ENCODE measurements around the gene RBBP4. TPM values are rescaled to one million over a fixed set of nuclear protein-coding genes. Genes with fewer than 3 reads are reported as not detected.

The RBBP4 gene
- total and polyA plus RNA-seq, 2 of the 13 experiments (the other 11 are each of a cell fraction or from before 2014, with no cell fraction given): 64.4 to 166 TPM

DNA sequence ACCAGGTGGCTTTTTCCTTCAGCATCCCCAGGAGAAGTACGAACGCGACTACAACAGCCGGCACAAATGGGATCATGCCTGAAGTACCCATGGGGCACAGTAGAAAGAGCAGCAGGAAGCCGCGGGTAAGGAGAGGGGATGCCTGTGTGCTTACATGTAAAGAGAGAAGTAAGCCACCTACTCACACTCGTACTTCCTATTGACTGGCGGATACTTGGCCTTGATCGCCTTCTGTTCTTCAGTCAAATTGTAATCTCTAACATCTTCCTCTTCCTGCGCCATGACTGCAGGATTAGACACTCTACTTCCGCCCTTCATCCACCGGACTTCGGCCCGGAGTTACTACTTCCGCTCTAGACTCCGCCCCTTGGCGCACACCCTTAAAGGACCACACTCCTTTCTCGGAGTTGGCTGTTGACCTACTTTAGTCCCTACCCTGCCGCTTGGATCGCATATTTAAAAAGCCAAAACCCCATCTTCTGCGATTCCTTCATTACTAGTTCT, 708 bp upstream of the RBBP4 start, which contains the start of gene ZBTB8OS (continued):
- TF ChIP-seq ZNF121 (CRISPR knock-in tag; IDR thresholded peaks at IDR 0.05) (no peak), SP4 (CRISPR knock-in tag; IDR thresholded peaks at IDR 0.05) (peak; percentile 68; the same call in 1 of the 2 replicates), ELF4 (CRISPR knock-in tag; IDR thresholded peaks at IDR 0.05; ENCODE audit: borderline replicate concordance) (peak; percentile 91), NFYC (CRISPR knock-in tag; IDR thresholded peaks at IDR 0.05) (no peak), ZNF382 (CRISPR knock-in tag; IDR thresholded peaks at IDR 0.05; ENCODE audit: borderline replicate concordance) (no peak), AGO2 (optimal IDR thresholded peaks at IDR 0.05; ENCODE audit: low read depth, low read length) (no peak), RNF2 (conservative IDR thresholded peaks at IDR 0.05; ENCODE audit: low read depth) (no peak), POLR2A (IDR thresholded peaks at IDR 0.05; ENCODE audit: insufficient read depth in 1 of 2, low read depth in 2 of 2, low read length in 2 of 2) (peak; percentile 79 to 91), RFX3 (CRISPR knock-in tag; IDR thresholded peaks at IDR 0.05) (no peak), ZBTB1 (CRISPR knock-in tag; IDR thresholded peaks at IDR 0.05; ENCODE audit: borderline replicate concordance) (no peak), NR1H2 (CRISPR knock-in tag; IDR thresholded peaks at IDR 0.05; ENCODE audit: borderline replicate concordance, low read depth) (peak; percentile 48; the same call in 1 of the 2 replicates), ZNF607 (CRISPR knock-in tag; IDR thresholded peaks at IDR 0.05; ENCODE audit: borderline replicate concordance) (no peak), REL (CRISPR knock-in tag; conservative IDR thresholded peaks at IDR 0.05) (no peak), ZNF75D (CRISPR knock-in tag; IDR thresholded peaks at IDR 0.05; ENCODE audit: borderline replicate concordance) (no peak), ZNF432 (CRISPR knock-in tag; IDR thresholded peaks at IDR 0.05; ENCODE audit: borderline replicate concordance) (no peak), ZC3H4 (CRISPR knock-in tag; IDR thresholded peaks at IDR 0.05; ENCODE audit: borderline replicate concordance) (peak; percentile 45; the same call in 1 of the 2 replicates), CC2D1A (CRISPR knock-in tag; IDR thresholded peaks at IDR 0.05) (no peak), FOXK1 (CRISPR knock-in tag; IDR thresholded peaks at IDR 0.05; ENCODE audit: borderline replicate concordance, low read depth) (no peak), TAF1 (CRISPR knock-in tag; IDR thresholded peaks at IDR 0.05) (peak; percentile 75), RXRB (CRISPR knock-in tag; IDR thresholded peaks at IDR 0.05; ENCODE audit: borderline replicate concordance) (no peak), ZNF720 (CRISPR knock-in tag; IDR thresholded peaks at IDR 0.05) (no peak), PTBP1 (IDR thresholded peaks at IDR 0.05; ENCODE audit: low read depth, low read length, poor library complexity, severe bottlenecking) (no peak), ZNF235 (CRISPR knock-in tag; IDR thresholded peaks at IDR 0.05; ENCODE audit: borderline replicate concordance) (no peak)
- TF ChIP-seq, protein P1, sequence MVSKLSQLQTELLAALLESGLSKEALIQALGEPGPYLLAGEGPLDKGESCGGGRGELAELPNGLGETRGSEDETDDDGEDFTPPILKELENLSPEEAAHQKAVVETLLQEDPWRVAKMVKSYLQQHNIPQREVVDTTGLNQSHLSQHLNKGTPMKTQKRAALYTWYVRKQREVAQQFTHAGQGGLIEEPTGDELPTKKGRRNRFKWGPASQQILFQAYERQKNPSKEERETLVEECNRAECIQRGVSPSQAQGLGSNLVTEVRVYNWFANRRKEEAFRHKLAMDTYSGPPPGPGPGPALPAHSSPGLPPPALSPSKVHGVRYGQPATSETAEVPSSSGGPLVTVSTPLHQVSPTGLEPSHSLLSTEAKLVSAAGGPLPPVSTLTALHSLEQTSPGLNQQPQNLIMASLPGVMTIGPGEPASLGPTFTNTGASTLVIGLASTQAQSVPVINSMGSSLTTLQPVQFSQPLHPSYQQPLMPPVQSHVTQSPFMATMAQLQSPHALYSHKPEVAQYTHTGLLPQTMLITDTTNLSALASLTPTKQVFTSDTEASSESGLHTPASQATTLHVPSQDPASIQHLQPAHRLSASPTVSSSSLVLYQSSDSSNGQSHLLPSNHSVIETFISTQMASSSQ (IDR thresholded peaks at IDR 0.05; ENCODE audit: low read depth): no peak
- TF ChIP-seq, protein P1 (CRISPR knock-in tag; IDR thresholded peaks at IDR 0.05; ENCODE audit: borderline replicate concordance): no peak
- TF ChIP-seq, protein P2, sequence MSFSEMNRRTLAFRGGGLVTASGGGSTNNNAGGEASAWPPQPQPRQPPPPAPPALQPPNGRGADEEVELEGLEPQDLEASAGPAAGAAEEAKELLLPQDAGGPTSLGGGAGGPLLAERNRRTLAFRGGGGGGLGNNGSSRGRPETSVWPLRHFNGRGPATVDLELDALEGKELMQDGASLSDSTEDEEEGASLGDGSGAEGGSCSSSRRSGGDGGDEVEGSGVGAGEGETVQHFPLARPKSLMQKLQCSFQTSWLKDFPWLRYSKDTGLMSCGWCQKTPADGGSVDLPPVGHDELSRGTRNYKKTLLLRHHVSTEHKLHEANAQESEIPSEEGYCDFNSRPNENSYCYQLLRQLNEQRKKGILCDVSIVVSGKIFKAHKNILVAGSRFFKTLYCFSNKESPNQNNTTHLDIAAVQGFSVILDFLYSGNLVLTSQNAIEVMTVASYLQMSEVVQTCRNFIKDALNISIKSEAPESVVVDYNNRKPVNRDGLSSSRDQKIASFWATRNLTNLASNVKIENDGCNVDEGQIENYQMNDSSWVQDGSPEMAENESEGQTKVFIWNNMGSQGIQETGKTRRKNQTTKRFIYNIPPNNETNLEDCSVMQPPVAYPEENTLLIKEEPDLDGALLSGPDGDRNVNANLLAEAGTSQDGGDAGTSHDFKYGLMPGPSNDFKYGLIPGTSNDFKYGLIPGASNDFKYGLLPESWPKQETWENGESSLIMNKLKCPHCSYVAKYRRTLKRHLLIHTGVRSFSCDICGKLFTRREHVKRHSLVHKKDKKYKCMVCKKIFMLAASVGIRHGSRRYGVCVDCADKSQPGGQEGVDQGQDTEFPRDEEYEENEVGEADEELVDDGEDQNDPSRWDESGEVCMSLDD (CRISPR knock-in tag; IDR thresholded peaks at IDR 0.05; ENCODE audit: borderline replicate concordance): no peak
